C4-2B (cell line): Measurements from ENCODE around the gene SRPK2.

Experiments used
- CTCF ChIP-seq: fragments of 450-650 bp; conservative IDR thresholded peaks from 2 replicates; pipeline ENCODE4 v1.5.1; 2017; ENCODE audit warnings: mild to moderate bottlenecking
- ZFX ChIP-seq: fragments of 450-650 bp; IDR thresholded peaks from 2 replicates; pipeline ENCODE4 v1.6.1; 2017

- no peak for TF ChIP-seq CTCF
- no peak for TF ChIP-seq ZFX
Measured at GRCh38 chr7:105353752-105354328, 34.9 kb downstream of the SRPK2 start.
